Omental fat pad (tissue), 4 donors: ENCODE data around the gene LGALS7. TPM values are rescaled to one million over a fixed set of nuclear protein-coding genes. Genes with fewer than 3 reads are reported as not detected.
"Not testable (repeated sequence)": the region's sequence is repeated elsewhere in the genome, so short reads cannot be mapped to it uniquely, and the experiment has no call there.

Experiments
- ATAC-seq: fragments of 150-250 bp; one replicate; pipeline ENCODE4 v1.9.1; 2016; ENCODE audit warnings: mild to moderate bottlenecking, moderate library complexity; ENCODE audit not compliant: low FRiP score
- DNase-seq: peaks from one replicate; pipeline ENCODE4 v3.0.0-alpha.2; 2019; ENCODE audit warnings: low spot score
- CTCF ChIP-seq, 3 donors: fragments of 450-650 bp; IDR thresholded peaks; one replicate each; pipeline ENCODE4 v1.5.1; 2016 to 2017; ENCODE audit warnings: antibody characterized with exemption in 3 of 3, mild to moderate bottlenecking in 3 of 3, moderate library complexity in 2 of 3
- total RNA-seq, 4 donors: library from RNA; depleted of rRNA; stranded (reverse); fragments of >200 nt; gene quantifications; one replicate each; pipeline ENCODE4 v1.1.0, GENCODE V29; 2016

Gene LGALS7
- total RNA-seq, 4 donors from 2014 or later: not detected

GRCh38 chr19:38813323-38813722, 40.0 kb upstream of the LGALS7 start:
- DNase-seq (no peak), ATAC-seq (no peak)
- TF ChIP-seq CTCF (IDR thresholded peaks at IDR 0.05): no peak

GRCh38 chr19:38812841-38813320, 39.6 kb upstream of the LGALS7 start, which contains the start of gene LGALS4:
Gene LGALS4 (minus strand): TSS chr19:38812945. CDS start chr19:38812886, 59 bp downstream.
- TF ChIP-seq CTCF (IDR thresholded peaks at IDR 0.05): no peak

GRCh38 chr19:38812009-38812840, 38.9 kb upstream of the LGALS7 start:
- ATAC-seq (no peak), DNase-seq (no peak)
- no peak for TF ChIP-seq CTCF (IDR thresholded peaks at IDR 0.05)

More at GRCh38 chr19:38812841-38813320, 39.6 kb upstream of the LGALS7 start, which contains the start of gene LGALS4:
- no peak for ATAC-seq
- DNase-seq: no peak

GRCh38 chr19:38809592-38810252, 36.4 kb upstream of the LGALS7 start:
- no peak for ATAC-seq
- no peak for DNase-seq
- TF ChIP-seq CTCF (IDR thresholded peaks at IDR 0.05): no peak

- no peak for TF ChIP-seq CTCF (IDR thresholded peaks at IDR 0.05)
- ATAC-seq (no peak), DNase-seq (no peak)
Measured at GRCh38 chr19:38808741-38809140, 35.4 kb upstream of the LGALS7 start.

- not testable (repeated sequence) for ATAC-seq, DNase-seq
Measured at GRCh38 chr19:38807374-38808098, 34.2 kb upstream of the LGALS7 start.

GRCh38 chr19:38806371-38806770, 33.1 kb upstream of the LGALS7 start:
- TF ChIP-seq CTCF (IDR thresholded peaks at IDR 0.05): no peak
- no peak for DNase-seq

More at GRCh38 chr19:38806371-38806770, 33.1 kb upstream of the LGALS7 start:
- no peak for ATAC-seq
